ENCODE measurements around the gene CBLN1. TPM values are rescaled to one million over a fixed set of nuclear protein-coding genes. Genes with fewer than 3 reads are reported as not detected.

The CBLN1 gene
- total RNA-seq, 2 donors from 2014 or later: 0.26 TPM; not detected in 1

GRCh38 chr16:49292413-49292812, 10.8 kb upstream of the CBLN1 start:
- ATAC-seq: no peak
- intact Hi-C loops (cut with DNase I): no loop called here
- no peak overlapping the region for H3K4me3 ChIP-seq
- 72 to 75% methylated on average over 2 of the region's 2 CpGs for WGBS, 2 donors
- no peaks in the 10 kb centered on the region for H3K27me3 ChIP-seq
- TF ChIP-seq POLR2A (IDR thresholded peaks at IDR 0.05): no peak
- TF ChIP-seq, protein P1, sequence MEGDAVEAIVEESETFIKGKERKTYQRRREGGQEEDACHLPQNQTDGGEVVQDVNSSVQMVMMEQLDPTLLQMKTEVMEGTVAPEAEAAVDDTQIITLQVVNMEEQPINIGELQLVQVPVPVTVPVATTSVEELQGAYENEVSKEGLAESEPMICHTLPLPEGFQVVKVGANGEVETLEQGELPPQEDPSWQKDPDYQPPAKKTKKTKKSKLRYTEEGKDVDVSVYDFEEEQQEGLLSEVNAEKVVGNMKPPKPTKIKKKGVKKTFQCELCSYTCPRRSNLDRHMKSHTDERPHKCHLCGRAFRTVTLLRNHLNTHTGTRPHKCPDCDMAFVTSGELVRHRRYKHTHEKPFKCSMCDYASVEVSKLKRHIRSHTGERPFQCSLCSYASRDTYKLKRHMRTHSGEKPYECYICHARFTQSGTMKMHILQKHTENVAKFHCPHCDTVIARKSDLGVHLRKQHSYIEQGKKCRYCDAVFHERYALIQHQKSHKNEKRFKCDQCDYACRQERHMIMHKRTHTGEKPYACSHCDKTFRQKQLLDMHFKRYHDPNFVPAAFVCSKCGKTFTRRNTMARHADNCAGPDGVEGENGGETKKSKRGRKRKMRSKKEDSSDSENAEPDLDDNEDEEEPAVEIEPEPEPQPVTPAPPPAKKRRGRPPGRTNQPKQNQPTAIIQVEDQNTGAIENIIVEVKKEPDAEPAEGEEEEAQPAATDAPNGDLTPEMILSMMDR (IDR thresholded peaks at IDR 0.05): no peak
- no peaks in the 10 kb centered on the region for H3K4me1 ChIP-seq
- H3K9me3 ChIP-seq: no peaks in the 10 kb centered on the region
- H3K27ac ChIP-seq: no peak overlapping the region
- no peaks in the 10 kb centered on the region for H3K36me3 ChIP-seq (replicated peaks in 1 of 2; ENCODE audit: insufficient read depth in 1 of 2, low read depth in 2 of 2)
- DNase-seq: no peak

DNA sequence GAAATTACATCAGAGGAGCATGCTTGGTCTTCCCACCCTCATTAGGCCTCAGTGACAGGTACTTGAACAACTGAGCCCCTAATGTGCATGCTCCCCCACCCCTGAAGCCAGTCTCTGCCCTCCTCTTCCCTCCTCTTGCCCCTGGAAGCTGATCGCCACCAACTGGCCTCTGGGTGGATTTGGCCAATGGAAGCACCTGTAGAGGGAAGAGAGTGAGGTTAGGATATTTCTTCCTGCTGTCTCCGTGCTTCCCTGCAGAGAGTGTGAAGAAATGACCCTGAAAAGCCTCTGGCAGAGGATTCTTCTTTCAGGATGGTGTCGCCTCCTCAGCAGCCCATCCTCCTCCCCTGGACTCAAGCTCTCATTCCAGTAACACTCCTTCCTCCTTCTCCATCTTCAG, 5.9 kb upstream of the CBLN1 start:
- no peak for TF ChIP-seq POLR2A (IDR thresholded peaks at IDR 0.05)
- TF ChIP-seq, protein P1 (IDR thresholded peaks at IDR 0.05): no peak
- Histone ChIP-seq H3K36me3 (replicated peaks in 1 of 2; ENCODE audit: insufficient read depth in 1 of 2, low read depth in 2 of 2) (no peaks in the 10 kb centered on the region), H3K4me1 (peaks cover 13% of the 10 kb centered on the region), H3K27me3 (no peaks in the 10 kb centered on the region), H3K27ac (no peak overlapping the region), H3K9me3 (no peaks in the 10 kb centered on the region), H3K4me3 (no peak overlapping the region)
- no peak for ATAC-seq
- WGBS, 2 donors: 53 to 72% methylated on average over 3 of the region's 3 CpGs
- intact Hi-C loops (cut with DNase I): no loop called here
- DNase-seq: no peak

- H3K36me3 ChIP-seq (replicated peaks in 1 of 2; ENCODE audit: insufficient read depth in 1 of 2, low read depth in 2 of 2): no peaks in the 10 kb centered on the region
- H3K4me1 ChIP-seq: peaks cover 29% of the 10 kb centered on the region
- DNase-seq (no peak), ATAC-seq (no peak)
- 59 to 61% methylated on average over 4 of the region's 4 CpGs for WGBS, 2 donors
- H3K4me3 ChIP-seq: no peak overlapping the region
- intact Hi-C loops (cut with DNase I): no loop called here
- no peak overlapping the region for H3K27ac ChIP-seq
- no peaks in the 10 kb centered on the region for H3K9me3 ChIP-seq
- TF ChIP-seq, protein P1 (IDR thresholded peaks at IDR 0.05): no peak
- TF ChIP-seq POLR2A (IDR thresholded peaks at IDR 0.05): no peak
- peaks cover 0 to 9% of the 10 kb centered on the region in 2 donors for H3K27me3 ChIP-seq
These were observed 3.3 kb upstream of the CBLN1 start for GRCh38 chr16:49284962-49285361.

GRCh38 chr16:49283376-49284049, 1.9 kb upstream of the CBLN1 start:
- DNase-seq (no peak), ATAC-seq (no peak)
- no peak for TF ChIP-seq POLR2A (IDR thresholded peaks at IDR 0.05)
- TF ChIP-seq, protein P1 (IDR thresholded peaks at IDR 0.05): no peak
- no peak overlapping the region for H3K27ac ChIP-seq
- H3K4me3 ChIP-seq: no peak overlapping the region
- intact Hi-C loops (cut with DNase I): no loop called here
- no peaks in the 10 kb centered on the region for H3K36me3 ChIP-seq (replicated peaks in 1 of 2; ENCODE audit: insufficient read depth in 1 of 2, low read depth in 2 of 2)
- WGBS, 2 donors: 8 to 11% methylated on average over 25 of the region's 25 CpGs
- peaks cover 33% of the 10 kb centered on the region for H3K4me1 ChIP-seq
- H3K9me3 ChIP-seq: no peaks in the 10 kb centered on the region
- peaks cover under 1 to 23% of the 10 kb centered on the region in 2 donors for H3K27me3 ChIP-seq
